NCI-H1930 (cell line): Measurements from ENCODE around the gene GDF2.

Experiments
- DNase-seq, 2 experiments: peaks; one replicate each; lab custom pipeline; 2025; lab: John Stamatoyannopoulos, UW

GDF2 gene

DNA sequence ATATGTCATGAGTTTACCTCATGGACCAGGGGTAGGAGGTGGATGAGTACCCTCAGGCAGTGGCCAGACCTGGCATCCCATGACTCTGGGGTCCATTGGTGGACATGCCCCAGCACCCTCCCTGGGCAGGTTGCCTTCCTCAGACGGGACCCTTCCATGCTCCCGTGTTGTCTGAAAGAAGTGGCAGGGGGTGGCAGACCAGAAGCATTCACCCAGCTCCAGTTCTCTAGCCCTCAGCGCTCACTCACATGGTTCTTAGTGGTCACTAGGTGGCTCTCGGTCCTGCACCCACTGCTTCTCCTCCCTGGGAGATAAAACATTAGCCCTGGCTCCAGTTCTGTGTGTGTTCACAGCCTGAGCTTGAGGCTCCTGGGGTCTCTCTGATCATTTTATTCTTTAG is 31.9 kb downstream of the GDF2 start:
- no peak for DNase-seq

DNA sequence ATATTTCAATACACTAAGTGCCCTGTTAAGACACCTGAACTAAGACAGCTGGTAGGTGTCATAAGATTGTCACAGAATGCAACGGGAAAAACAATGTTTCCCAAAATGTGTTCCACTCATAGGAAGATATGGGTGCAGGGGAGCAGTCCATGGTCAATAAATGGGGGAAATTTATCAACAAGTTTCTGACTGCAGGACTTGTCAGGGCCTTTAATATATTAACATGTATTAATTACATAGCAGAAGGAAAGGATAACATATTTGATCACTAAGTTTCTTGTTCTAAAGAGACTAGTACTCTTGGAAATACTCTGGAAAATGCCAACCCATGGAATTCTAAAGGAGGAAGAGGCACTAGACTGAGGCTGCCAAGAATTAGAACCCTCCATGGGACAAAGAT is 32.6 kb downstream of the GDF2 start:
- no peak for DNase-seq

DNA sequence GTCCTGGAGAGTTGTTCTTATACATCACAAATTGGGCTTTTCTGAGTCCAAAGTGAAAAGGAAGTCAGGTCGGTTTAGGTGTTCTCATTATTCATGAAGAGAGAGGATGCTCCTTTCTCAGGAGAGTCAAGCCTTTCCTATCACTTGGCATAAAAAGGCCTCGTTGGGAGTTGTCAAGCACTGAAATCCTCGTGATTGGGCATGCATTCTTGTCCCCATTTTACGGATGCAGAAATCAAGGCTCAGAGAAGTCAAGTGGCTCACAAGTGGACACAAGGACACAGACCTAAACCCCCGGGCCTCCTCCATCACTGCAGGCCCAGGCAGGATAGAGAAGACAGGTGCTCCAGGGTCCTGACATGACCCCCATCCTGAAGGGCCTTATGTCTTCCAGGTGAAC is 34.5 kb downstream of the GDF2 start:
- no peak for DNase-seq

DNA sequence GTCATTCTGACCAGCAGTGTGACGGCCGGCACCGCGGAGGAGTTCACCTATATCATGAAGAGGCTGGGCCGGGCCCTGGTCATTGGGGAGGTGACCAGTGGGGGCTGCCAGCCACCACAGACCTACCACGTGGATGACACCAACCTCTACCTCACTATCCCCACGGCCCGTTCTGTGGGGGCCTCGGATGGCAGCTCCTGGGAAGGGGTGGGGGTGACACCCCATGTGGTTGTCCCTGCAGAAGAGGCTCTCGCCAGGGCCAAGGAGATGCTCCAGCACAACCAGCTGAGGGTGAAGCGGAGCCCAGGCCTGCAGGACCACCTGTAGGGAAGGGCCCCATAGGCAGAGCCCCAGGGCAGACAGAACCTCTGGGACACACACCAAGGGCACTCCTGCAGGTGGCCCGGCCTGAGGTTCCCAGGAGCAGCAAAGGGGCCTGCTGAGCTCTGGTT is 34.9 kb downstream of the GDF2 start:
- DNase-seq, result no peak

DNA sequence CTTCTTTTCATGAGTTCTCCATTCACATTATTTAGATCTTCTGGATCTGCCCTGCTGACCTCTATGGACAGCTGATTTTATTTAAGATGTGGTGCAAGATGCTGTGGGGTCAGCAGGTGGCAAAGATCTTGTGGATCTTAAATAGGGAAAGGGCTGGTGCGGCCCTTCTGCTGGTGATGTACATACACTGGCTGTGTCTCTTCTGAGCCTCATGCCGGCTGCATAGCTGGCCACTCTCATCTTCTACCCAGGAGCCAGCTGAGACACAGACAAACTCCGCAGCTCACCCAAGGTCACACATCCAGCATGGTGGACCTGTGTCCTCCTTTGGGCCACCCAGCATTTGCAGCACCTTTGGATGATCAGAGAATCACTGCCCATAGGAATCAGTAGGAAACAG is 35.7 kb downstream of the GDF2 start:
- no peak for DNase-seq

DNA sequence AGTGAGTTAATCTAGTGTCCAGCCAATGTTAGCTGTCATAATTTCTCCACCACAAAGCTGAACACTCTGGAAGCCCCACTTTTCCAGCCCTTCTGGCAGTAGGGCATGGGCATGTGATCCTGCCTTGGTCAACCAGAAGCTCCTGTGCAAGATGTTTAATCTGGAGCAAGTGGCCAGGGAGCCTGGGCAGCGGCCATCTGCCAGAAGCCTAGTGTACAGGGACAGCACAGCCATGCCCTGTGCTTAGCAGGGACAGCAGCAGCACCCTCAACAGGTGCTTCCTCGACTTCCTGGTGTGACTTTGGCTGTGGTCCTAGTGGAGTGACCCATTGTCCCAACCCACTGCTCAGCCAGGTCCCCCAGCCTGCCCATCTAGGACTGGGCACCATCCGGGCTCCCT is 36.2 kb downstream of the GDF2 start:
- no peak for DNase-seq

DNA sequence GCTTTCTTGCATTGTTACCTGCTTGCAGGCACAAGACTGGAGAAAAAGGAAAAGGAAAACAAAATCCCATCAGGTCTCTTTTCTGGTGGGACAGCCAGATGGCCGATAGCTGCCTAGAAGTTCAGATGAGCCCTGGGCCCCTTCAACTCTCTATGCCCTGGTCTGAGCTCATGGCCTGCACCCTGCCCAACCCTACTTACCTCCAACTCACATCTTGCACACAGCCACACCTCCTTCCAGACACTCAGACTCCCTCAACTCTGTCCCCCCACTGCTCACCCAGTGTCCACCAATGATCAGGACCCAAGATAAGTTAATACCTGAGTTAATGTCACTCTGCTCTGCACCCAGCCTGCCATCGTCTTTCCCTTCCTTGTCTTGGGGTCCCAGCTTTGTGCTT is 36.8 kb downstream of the GDF2 start:
- no peak for DNase-seq

DNA sequence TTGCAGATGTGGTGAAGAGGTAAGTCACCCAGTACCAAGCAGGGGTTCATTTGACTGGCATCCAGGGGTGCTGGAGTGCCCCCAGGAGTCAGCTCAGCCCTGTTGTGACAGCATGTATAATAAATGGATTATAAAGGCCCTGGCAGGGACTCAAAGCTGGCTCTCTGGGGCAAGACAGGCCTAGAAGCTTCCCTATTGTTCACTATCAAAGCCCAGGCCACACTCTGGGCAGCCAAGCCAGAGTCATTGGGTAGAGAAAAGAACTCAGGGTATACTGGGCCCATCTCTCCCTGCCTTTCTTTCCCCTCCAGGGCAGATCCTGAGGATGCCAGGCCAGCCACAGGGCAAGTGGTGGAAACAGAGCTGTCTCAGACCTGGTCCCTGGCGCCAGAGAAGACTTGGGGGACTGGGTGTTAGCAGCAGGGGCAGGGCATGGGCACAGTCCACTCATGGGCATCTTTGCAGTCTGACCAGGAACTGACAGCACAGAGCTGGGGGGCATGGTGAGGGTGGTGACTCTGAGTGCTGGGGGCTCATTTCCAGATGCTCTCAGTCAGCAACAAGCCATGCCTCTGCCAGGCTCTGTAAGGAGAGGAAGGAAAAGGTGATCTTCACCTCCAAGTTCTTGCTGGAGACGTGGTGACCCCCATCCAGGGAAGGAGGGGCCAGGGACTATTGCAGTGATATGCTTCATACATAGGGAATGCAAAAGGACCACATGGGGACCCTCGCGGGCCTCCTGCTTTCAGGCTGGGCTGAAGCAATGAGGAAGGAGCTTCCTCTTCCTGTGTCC is 37.6 kb downstream of the GDF2 start:
- DNase-seq, result no peak

DNA sequence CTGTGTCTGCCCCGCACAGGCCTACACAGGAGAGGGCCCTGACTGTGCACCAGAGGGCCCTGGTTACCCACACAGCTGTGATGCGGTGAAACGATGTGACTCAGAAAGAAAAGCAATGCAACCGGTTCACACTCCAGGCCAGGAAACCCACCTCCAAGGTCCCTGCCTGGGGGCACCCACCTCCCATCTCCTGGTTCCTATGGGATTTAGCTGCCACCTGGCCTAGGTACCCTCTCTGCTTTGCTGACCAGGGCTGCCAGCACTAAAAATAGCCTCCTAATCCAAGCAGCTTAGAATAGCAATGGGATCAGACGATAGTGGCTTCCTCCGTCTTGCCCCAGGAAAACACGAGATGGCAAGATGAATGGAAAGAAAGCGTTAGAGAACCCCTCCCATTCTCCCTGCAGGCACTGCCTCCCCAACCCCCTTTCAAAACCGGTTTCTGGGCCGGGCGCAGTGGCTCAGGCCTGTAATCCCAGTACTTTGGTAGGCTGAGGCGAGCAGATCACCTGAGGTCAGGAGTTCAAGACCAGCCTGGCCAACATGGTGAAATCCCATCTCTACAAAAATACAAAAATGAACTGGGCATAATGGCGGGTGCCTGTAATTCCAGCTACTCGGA is 38.3 kb downstream of the GDF2 start:
- DNase-seq, result no peak

DNA sequence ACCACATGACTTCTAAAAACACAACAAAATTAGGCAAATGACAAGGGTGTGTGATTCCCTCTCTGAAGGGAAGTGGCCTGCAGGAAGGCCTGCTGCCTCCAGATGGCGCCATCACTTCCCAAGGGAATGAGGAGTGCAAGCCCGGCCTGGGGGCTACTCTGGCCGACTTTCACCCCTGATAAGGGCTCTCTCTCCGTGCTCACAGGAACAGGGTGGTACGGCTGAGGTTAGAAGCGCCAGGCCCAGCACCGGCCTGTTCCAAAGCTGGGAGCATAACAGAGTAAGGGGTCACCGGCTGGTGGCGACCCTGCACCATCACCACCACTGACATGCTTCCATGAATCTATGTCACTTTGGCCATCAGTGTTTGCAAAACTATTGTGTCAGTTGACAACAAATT is 39.0 kb downstream of the GDF2 start:
- DNase-seq, result no peak

DNA sequence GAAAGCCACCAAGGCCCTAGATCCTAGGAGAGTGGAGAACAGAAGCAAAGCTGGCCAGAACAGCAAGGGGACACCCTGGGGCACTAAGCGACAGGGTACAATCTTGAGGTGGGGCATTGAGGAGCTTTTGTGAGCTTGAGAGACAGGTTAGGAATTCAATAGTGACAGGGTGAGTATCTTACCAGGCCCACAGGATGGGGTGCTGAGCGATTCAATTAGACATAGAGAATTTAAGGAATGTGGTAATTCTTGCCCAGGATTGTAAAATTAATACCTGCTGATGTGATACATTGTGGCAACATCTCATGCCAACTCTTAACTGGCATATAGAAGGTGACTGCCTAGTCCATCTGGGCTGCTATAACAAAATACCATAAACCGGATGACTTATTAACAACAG is 39.9 kb downstream of the GDF2 start:
- DNase-seq, result no peak

DNA sequence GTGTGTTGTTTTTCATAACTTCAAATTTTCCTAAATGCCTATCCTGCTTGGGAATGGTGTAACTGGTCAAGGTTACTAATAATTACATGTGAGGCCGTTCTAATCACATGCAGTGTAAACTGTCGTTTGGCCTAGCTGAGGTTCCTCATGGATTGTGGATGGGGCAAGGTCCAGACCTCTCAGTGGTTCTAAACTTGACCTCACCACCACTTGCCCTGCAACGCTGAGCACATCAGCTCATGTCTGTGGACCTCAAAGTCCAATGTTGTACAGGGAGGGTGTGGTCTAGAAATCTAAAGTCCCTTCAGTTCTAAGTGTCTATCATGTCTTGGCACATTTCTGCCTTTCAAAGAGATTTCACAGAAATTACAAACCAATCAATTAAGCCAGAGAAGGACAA is 41.5 kb downstream of the GDF2 start:
- no peak for DNase-seq

DNA sequence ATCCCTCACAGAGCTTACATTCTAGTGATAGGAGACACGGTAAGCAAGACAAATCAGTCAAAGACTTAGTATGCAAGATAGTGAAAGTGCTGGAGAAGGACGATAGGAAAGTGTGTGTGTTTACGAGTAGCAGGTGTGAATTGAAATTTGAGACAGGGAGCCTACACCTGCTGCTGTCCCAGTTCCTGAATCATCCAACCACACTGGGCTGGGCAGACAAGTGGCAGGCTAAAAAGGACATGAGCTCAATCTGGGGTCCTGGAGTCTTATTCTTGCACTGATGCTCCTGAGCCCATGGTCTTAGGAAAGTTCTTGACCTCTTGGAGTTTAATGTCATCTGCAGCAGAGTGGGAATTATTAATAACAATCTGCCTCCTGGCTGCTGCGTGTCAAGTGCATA is 42.1 kb downstream of the GDF2 start:
- DNase-seq, result no peak

DNA sequence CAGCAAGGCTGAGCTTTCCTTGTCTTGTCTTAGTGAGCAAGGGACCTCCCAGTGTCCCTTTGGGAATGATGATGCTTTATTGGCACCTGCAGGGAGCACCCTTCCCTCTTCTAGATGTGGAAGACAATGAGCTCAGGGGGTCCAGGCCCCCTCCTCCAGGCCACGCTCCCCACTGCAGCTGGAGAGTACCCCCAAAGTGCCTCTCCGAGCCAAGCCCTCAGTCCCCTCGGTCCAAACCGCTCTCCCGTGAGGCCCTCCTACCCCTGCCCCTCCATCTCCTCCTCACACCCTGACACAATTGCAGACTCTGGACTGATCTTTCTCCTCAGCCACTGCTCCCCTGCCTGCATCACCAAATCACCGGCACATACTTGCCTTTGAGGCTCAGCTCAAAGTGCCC is 42.7 kb downstream of the GDF2 start:
- no peak for DNase-seq

DNA sequence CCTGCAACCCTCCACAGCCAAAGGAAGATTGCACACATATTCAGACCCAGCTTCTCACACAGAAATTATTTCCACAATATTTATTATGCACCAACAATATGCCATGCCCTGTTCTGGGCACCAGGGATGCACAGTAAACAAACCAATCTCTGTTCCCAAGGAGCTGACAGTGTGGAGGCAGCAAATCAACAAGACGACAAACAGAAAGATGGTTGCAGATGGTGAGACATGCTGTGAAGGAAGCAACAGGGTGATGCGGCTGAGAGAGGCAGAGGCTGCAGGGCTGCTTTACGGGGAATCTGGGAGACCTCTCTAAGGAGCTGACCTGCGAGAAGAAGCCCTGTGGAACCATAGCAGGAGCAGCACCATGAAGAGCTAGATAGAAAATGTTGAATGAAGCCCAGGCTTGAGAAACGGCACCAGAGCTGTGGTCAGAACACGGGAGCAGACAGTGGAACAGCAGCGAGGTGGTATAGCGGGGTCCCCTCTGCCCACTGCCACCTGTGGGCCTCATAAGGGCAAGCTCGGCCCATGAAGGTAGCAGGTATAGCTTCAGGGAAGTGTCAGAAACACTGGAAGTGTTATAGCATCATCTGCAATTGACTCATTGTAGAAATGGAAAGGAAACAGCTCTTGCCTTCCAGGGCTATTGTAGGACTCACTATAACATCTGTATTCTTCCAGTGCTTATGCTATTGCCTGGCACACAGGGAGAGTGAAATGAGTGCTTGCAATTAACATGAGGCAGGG is 43.4 kb downstream of the GDF2 start:
- DNase-seq, result no peak

DNA sequence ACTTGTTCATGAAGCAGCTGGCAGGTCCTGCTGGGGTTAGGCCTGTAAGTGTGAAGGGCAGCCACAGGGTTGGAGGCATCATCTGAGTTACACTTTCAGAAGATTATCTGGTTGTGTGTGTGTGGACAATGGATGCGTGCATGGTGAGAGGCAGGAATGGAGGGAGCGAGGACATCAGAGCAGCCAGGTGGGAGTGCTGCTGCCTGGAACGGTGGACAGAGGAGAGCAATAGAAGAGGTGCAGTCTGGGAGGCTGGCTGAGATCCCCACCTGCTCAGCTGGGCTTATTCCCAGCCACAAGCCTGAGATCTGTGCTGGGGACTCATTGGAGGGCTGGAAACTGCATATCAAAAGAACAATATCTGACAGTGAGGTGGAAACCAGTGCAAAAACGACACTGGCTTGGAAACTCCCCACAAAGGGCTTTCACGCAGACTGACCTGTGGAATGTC is 44.0 kb downstream of the GDF2 start:
- DNase-seq, result no peak

DNA sequence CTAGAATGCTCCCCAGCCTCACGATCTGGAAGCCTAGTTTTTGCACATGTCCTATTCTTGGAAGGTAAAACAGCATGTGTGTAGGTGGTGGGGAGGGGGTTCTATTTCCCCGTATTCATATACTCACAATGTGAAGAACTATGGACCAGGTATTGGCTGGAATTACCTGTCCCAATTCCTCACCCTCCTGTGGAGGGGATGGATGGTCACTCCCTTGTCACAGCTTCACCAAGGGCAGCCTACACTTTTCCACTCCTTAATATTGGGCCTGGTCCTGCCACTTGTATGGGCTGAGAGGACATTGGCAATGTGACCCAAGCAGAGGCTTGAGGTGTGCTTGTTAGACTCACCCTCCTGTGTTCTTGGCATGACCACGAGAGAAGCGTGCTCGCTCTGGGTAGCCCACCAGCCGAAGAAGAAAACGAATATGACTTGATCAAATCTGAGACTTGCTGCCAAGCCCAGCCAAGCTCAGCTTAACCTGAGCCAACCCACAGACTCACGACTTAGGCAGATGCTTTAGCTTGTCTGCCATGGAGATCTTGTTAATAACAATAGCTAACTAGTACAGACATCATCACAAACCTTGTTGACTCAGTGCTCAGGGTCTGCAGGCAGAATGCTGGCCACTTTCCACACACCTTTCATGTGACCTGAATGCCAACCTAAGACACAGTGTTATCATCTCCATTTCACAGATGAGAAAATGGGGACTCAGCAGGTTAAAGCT is 44.6 kb downstream of the GDF2 start:
- DNase-seq, result no peak

DNA sequence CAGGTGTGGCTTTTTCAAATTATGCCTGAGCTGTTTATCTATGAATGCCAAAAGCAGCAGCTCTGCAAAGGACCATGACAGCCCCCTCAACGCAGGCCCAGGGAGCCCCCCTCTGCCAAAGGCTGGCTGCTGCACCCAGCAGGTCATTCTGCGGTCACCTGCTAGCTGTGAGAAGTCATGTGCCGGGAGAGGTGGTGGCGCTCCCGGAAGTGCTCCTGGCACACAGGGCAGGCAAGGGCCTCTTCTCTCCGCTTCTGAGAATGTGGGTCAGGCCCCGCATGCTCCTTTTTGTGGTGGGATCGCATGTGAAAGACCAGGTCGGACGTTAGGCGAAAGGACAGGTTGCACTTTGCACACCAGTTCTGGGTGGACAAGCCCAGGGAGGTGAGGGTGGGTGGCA is 45.4 kb downstream of the GDF2 start:
- DNase-seq, result no peak

DNA sequence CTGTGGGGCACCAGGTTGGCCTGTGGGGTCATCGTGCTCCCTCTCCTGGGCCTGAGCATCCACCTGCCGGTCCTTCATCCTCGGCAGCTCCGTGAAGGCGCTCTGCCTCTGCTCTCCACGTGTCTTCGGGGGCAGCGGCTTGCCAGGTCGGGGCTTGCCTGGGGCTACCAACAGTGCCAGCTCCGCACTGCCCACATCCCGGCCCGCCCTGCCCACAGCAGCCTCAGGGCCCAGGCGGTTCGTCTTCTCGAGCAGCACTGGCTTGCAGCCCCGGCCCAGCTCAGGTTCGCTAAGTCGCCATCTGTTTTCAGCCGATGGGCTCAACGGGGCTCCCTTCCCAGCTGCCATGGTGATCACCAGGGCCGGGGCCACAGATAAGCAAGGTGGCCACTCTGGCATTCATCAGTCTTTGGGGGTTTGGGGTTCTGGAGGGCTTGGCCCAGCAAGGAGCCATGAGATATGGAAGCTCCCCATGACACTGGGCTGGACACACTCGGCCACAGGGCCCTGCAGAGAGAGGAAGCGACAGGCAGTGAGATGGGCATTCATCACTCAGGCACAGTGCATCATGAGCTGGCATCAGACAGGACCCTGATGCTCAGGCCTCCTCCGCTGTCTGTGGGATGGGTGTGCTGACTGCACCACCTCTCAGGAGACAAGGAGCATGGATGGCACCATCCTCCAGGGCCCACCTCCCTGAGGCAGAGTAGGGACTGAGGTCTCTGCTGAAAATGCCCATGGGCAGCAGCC is 46.4 kb downstream of the GDF2 start:
- DNase-seq, result no peak

DNA sequence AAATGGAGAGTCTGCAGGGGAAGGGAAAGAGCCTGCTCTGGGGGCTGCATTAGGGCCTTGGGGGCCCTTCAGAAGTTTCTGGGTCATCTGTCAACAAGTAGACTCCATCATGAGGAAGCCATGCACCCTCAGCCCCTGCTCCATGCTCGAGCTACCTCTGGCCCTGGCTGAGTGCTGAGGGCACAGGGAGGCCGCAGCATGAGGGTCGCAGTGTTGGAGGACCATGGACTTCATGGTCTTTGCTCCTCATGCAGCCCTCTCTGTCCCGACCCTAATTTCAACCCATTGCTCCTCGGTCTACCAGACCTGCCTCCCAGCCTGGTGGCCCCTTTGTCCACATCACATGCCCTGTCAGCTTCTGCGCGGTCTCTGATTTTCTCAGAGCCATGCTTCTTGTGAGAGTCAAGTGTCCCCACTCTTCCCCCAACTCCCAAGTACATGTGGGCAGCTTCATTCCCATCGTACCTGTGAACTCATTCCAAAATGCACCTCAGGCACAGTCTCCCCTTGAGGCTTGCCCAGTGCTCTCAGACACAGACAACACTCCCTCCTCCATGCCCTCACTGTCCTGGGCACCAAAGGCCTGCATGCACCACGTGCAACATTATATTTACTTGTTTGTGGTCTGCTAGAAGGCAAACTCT is 47.1 kb downstream of the GDF2 start:
- DNase-seq, result no peak
